NB4 (cell line): ENCODE results near the gene CPNE2.

Experiments used
- DNase-seq: peaks from one replicate; pipeline ENCODE4 v3.0.0; 2010; ENCODE audit warnings: low read depth
- H3K4me3 ChIP-seq: one replicate; pipeline ENCODE4 v1.5.1; 2011; ENCODE audit warnings: mild to moderate bottlenecking, low read depth, low read length, moderate library complexity
- MYC ChIP-seq: IDR thresholded peaks from 2 replicates; pipeline ENCODE4 v1.6.1; 2011; ENCODE audit warnings: low read depth, low read length
- POLR2A ChIP-seq: IDR thresholded peaks from 2 replicates; pipeline ENCODE4 v1.6.1; 2011; ENCODE audit warnings: mild to moderate bottlenecking; ENCODE audit not compliant: insufficient read length; ENCODE audit errors: extremely low read depth
- TF ChIP-seq, protein P1 (sequence below): IDR thresholded peaks from 2 replicates; pipeline ENCODE4 v1.6.1; 2011; ENCODE audit warnings: low read depth, low read length
- TF ChIP-seq, protein P2 (sequence below): IDR thresholded peaks from one replicate; pipeline ENCODE4 v1.5.1; 2012; ENCODE audit warnings: low read depth, low read length

The CPNE2 gene

DNA sequence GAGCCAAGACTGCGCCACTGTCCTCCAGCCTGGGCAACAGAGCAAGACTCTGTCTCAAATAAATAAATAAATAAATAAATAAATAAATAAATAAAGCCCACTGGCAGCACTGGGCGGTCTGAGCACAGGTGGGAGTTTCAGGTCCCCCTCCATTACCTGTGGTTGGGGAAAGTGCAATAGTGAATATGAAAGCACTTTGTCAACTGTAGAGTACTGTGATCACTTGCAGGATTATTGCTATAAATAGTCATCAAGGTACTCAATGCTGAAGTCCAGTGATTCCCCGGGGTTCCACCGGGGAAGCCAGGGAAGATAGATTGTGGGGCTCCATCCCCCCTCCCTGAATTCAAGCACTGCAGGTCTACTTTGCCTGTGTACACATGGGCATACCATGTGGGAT is 42.7 kb upstream of the CPNE2 start:
- TF ChIP-seq, protein P1, sequence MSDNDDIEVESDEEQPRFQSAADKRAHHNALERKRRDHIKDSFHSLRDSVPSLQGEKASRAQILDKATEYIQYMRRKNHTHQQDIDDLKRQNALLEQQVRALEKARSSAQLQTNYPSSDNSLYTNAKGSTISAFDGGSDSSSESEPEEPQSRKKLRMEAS, result no peak
- TF ChIP-seq, protein P2, sequence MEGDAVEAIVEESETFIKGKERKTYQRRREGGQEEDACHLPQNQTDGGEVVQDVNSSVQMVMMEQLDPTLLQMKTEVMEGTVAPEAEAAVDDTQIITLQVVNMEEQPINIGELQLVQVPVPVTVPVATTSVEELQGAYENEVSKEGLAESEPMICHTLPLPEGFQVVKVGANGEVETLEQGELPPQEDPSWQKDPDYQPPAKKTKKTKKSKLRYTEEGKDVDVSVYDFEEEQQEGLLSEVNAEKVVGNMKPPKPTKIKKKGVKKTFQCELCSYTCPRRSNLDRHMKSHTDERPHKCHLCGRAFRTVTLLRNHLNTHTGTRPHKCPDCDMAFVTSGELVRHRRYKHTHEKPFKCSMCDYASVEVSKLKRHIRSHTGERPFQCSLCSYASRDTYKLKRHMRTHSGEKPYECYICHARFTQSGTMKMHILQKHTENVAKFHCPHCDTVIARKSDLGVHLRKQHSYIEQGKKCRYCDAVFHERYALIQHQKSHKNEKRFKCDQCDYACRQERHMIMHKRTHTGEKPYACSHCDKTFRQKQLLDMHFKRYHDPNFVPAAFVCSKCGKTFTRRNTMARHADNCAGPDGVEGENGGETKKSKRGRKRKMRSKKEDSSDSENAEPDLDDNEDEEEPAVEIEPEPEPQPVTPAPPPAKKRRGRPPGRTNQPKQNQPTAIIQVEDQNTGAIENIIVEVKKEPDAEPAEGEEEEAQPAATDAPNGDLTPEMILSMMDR, result no peak
- TF ChIP-seq POLR2A (no peak), MYC (no peak)
- DNase-seq, result no peak
- H3K4me3 ChIP-seq, result no peak overlapping the region

DNA sequence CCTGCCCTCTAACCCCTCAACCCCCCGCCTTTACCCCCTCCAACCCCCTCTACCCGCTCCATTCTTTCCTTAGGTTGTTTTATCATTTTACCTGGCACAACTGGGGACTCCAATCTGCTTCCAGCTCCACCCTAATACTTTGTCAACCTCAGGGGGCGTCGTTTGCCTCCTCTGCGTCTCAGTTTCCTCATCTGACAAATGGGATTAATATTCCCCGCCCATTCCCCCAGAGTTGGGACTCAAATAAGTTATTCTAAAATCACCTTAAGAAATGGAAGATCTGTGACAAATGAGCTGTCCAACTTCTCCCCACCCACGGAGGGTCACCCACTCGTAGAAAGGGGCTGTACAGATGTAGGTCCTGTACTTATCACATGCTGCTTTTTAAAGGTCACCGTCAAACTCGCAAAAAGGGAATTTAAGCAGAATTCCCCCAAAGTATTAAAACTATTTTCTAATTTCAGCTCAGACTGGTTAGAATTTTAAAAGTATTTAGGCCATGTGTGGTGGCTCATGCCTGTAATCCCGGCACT is 40.6 kb upstream of the CPNE2 start:
- no peak for DNase-seq
- H3K4me3 ChIP-seq, result no peak overlapping the region
- no peak for TF ChIP-seq MYC
- no peak for TF ChIP-seq POLR2A
- TF ChIP-seq, protein P1, result no peak
- TF ChIP-seq, protein P2, result no peak

DNA sequence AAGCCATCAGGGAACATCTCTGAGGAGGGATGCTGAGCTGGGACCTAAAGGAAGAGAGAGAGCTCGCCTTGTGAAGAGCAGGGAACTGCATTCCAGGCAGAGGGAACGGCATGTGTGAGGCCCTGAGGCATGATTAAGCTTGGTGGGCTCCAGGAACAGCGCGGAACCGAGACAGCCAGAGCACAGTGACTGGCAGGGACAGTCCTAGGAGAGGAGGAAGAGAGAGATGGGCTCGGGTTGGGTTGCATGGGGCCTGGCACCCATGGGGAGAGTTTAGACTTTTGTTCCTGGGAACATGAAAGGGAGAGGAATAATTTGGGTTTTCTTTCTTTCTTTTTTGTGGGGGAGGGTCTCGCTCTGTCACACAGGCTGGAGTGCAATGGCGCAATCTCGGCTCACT is 39.2 kb upstream of the CPNE2 start:
- TF ChIP-seq, protein P1, result no peak
- TF ChIP-seq MYC (no peak), POLR2A (no peak)
- TF ChIP-seq, protein P2, result no peak

DNA sequence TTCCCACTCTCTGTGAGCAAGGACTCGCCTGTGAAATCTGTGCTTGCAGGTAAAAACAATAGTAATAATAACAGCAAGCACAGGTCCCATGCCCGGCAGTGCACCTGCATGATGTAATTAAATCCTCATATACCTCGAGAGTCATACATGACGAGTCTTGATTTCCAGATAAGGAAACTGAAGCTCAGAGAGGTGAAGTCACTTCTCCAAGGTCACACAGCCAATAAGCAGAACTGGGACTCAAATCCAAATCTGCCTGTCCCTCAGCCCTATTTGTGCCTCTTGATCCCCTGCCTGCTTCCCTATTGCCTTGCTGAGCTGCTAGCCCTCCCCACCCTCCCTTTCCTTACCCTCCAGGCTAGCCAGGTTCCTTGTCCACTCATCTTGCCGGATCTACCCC is 38.0 kb upstream of the CPNE2 start:
- no peak for DNase-seq
- TF ChIP-seq MYC (no peak), POLR2A (no peak)
- TF ChIP-seq, protein P2, result no peak
- TF ChIP-seq, protein P1, result no peak

More for the DNA sequence above, 39.2 kb upstream of the CPNE2 start:
- no peak overlapping the region for H3K4me3 ChIP-seq
- no peak for DNase-seq

DNA sequence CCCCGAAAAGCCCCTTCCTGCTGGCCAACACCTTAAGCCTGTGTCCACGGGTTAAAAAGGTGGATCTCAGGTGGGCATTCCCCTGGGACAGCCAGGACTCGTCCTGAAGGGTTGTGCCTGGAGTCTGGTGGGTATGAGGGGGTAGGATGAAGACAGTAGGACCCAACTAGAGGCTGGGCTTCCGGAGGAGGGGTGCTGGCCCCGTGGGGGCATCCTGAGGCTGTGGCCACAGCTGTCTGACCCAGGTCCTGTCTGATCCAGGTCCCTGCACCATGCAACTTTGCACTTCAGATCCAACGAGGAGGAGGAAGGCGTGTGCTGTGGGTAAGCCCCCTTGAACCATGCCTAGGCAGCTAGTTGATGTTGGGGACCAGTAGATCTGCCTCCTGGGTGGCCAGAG is 37.6 kb upstream of the CPNE2 start:
- no peak for DNase-seq
- no peak overlapping the region for H3K4me3 ChIP-seq
- TF ChIP-seq POLR2A (no peak), MYC (no peak)
- TF ChIP-seq, protein P1, result no peak
- TF ChIP-seq, protein P2, result no peak

More for the DNA sequence above, 38.0 kb upstream of the CPNE2 start:
- no peak overlapping the region for H3K4me3 ChIP-seq

DNA sequence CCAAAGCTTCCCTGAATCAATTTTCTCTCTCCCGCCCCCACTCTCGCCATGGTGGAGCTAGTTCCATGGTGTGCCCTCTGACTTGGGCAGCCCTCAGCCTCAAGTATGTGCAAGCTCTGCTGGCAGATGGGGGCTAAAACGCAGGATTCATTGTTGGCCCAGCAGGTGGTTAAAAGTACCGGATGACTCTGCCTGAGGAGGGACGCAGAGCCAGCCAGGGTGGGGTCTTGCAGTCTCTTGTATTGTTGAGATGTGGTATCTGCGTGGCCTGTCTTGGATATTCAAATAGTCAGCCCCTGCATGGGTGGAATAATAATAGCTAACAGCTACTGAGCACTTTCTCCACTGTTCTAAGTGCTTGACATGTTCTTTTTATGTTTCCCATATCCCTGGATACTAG is 36.7 kb upstream of the CPNE2 start:
- TF ChIP-seq MYC (no peak), POLR2A (no peak)
- TF ChIP-seq, protein P1, result no peak
- TF ChIP-seq, protein P2, result no peak
- DNase-seq, result no peak
- H3K4me3 ChIP-seq, result no peak overlapping the region
